ENCODE results near the gene PTPRK. TPM values are rescaled to one million over a fixed set of nuclear protein-coding genes. Genes with fewer than 3 reads are reported as not detected.
"Not testable (repeated sequence)": the region's sequence is repeated elsewhere in the genome, so short reads cannot be mapped to it uniquely, and the experiment has no call there.

Gene PTPRK
- total RNA-seq, 1 donor from 2014 or later, result 78.6 TPM

DNA sequence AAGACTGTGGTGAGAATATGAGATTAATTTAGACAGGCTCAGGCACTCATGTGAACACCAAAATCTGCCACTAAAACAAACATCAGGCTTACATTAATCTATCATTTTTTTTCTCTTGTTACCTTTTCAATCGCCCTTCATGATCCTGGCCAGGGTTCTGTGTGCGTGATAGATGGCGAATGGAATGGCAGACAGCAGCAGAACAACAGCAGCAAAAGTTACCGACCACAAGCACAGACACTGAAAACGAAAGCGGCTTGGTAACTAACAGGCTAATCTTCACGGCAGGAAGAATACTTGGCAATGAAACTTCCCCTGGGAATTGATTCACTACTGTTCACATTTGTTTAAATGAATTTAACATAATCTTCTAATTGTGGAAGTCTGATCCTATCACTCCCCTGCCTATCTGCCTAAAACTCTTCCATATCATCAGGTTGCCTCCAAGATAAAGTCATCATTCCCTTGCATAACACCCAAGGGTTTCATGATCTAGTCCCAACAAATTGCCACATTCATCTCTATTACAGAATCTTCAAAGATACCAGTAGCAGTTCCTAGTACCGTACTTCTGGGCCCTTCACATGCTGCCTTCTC is 28.7 kb downstream of the PTPRK start:
- peak; percentile 87 to 89 for DNase-seq (ENCODE audit: low read depth in 2 of 2)

DNA sequence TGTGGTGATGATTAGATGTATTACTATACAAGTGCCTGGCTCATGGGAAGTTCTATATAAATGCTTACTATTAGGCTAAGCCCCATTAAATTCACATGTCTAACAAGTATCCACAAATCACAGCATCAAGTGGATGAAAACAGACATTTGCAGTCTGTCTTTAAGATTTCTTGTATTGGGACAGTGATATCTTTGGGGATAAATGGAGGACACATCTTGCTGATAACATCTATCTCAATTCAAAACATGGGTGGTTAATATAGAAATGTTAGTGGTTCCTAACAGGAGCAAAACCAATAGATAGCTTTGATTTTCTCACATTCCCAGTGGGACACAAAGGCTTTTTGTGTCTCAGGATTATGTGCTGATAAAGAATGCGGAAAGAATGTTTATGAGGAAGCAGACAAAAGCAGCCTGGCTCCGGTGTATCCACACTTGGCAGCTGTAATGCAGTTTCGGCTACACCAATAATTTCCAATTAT is 29.3 kb downstream of the PTPRK start:
- DNase-seq (ENCODE audit: low read depth in 2 of 2), result peak; percentile 71 to 81

DNA sequence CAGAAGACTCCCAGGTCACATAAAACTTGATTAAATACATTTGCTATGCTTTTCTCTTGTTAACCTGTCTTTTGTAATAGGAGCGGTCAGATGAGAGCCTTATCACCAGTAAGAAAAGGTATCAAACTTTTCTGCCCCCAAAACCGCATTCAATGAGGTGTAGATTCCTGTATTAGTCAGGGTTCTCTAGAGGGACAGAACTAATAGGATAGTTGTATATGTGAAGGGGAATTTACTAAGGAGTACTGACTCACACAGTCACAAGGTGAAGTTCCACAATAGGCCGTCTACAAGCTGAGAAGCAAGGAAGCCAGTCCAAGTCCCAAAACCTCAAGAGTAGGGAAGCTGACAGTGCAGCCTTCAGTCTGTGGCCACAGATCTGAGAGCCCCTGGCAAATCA is 32.7 kb downstream of the PTPRK start:
- peak in 1 of 2 donors; percentile 88 for DNase-seq (ENCODE audit: low read depth in 2 of 2)

DNA sequence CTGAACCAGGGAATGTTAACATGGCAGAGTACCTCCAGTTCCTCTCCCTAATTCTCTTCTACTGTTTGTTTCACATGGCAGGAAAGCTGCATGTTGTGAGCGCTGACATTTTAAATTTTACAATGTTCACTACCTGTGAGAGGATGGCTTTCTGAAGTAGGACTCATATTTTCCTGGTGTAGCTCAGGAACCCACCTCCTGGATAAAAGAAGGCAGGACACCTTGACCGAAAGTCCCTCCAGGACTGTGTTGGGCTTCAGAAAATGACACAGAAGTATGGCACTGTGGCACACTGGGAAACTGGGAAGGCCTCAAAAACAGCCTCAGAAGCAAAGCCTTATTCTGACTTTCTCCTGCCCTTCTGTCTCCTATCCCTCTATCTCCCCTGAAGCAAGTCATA is 33.3 kb downstream of the PTPRK start:
- no peak for DNase-seq (ENCODE audit: low read depth in 2 of 2)

DNA sequence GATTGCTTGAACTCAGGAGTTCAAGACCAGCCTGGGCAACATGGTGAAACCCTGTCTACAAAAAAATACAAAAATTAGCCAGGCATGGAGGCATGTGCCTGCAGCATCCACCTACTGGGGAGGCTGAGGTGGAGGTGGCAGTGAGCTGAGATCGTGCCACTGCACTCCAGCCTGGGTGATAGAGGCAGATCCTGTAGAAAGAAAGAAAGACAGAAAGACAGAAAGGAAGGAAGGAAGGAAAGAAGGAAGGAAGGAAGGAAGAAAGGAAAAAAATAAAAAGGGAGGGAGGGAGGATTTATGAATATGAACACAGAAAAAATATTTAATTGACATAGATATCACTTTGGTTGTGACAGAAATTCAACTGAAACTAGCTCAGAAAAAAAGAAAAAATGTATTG is 33.8 kb downstream of the PTPRK start:
- DNase-seq (ENCODE audit: low read depth in 2 of 2), result not testable (repeated sequence)

DNA sequence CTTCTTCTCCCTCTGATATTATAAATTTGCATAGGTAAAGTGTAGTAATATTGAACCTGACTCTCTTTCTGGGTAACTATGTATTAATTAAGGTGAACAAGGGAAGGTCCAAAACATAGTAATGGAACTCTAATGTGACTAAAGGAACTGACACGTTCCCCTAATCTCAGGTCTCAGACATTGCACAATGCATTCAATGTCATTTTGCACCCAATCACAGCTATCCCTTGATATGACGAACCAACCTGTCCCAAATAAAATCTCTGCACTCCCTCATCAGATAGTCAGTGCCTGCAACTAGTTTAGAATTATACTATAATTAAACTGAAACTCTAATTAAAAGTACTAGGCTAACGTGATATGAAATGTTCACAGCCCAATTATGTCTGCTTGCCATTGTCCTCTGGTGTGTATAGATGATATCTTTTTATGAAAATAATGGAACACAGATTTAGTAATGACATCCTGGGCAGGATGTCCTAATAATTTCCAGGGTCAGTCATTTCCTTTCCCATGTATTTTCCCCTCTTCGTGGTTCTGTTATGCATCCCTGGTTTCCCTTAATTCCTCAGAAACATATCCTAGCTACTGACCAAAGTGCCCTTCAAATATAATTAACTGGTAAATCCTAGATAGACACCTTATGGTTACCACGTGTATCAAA is 36.8 kb downstream of the PTPRK start:
- peak; percentile 85 to 96 for DNase-seq (ENCODE audit: low read depth in 2 of 2)

DNA sequence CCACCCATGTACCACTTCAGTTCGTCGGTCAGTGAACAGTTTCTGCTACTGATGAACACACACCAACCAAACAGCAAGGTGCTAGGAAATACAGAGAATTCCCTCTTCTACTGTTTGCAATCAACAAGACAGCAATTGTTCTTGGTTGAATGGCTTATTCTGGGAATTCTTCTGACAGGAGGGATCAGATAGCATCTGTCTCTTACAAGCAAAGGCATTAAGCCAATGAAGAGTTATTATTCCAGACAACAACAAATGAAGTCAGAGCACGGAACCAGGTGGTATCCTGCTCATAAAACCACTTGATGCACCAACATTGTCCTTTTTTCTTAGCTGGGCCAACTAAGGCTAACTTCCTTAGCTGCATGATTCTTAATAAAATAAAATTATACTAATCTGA is 37.8 kb downstream of the PTPRK start:
- DNase-seq (ENCODE audit: low read depth in 2 of 2), result peak; percentile 63 to 74

DNA sequence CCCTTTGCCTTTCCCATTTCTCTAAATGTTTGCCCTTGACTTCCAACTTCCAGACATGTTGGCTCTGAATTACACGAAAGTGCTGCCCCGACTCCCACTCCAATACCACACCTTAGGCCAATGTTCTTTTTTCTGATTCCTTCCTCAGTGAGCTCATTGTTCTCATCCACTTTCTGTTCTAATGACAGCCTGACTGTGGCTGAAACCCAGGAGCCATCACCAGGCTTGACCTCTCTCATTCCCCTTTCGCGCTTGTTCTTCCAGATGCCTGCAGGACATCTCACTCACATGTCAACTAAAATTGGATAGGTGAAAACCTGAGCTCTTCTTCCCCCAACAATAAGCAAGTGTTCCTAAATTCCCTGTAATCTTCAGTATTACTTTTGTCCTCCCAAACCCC is 40.4 kb downstream of the PTPRK start:
- DNase-seq (ENCODE audit: low read depth in 2 of 2), result no peak

DNA sequence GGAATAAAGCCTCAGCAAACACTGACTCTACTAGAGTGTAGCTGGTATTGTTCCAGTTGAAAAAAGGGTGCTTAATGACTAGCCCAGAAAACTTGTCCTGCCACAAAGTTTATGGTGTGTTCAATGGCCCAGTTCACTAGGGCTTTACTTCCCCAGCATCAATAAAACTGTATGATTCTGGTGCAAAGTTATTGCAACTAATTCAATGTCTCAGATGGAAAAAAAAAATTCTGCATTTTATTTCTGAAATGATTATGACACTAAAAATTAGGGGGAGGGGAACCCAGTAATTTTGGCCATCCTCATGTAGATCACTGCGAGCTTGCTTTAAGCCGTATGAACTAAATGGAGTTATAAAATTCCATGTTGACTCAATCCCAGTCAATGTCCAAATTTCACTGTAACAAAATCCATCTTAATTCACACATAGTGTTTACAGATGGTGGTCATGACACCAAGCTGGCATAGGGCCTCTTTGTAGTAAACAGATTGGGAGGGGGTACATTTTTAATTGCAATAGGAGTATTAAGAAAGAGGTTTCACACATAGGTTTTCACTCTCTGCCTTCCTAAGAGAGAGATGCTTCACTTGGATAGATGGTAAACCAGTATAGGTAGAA is 41.2 kb downstream of the PTPRK start:
- no peak for DNase-seq (ENCODE audit: low read depth in 2 of 2)

DNA sequence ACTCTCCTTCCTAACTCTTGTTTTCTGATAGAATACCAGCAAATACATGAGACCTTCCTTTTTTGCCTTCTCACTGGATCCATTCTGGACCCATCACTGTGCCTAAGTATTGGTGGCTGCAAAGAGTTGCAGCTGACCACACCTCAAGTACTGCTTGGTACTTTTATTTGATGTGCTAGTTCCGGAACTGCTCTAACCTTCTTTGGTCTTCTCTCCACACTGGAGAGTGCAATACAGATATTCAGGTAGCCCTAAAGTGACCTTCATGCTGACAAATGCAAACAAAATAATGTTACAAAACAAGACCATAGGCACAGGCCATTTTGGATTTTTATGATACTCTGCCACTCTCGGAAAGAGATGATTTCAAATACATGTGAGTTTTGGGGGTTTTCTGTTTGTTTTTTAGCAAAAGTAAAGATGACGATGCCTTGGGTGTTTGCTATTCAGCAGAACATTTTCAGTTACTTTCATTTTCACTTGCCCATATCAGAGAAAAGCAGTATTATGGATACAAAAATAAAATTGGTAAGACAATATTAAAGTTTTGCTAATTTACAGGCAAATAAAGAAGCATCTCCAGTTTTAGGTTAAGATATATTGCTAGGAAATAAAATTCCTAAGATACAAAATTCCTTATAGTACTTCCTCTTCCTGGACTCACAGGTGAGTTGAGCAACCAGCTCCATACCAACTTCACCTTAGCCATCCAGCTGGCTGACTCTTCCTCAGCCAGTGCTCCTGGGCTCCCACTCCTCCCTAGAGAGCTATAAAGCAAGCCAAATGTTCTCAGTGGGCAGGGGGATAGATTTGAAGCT is 42.0 kb downstream of the PTPRK start:
- DNase-seq (ENCODE audit: low read depth in 2 of 2), result peak; percentile 12 to 31

DNA sequence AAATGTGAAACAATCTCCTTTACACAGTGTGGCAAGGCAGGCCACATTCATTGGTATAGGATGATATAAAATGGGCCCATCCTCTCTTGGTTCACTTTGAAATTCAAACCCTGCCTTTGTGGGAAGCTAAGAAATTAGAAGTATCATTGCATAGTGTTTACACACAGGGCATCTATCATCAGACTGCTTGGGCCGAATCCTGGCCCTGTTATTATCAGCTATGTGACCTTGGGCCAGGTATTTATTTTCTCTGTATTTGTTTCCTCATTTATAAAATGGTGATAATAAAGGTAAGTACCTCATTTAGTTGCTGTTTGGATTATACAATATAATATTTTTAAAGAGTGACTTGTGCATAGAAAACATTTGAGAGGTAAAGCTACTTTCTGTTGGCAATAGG is 45.5 kb downstream of the PTPRK start:
- DNase-seq (ENCODE audit: low read depth in 2 of 2), result no peak

DNA sequence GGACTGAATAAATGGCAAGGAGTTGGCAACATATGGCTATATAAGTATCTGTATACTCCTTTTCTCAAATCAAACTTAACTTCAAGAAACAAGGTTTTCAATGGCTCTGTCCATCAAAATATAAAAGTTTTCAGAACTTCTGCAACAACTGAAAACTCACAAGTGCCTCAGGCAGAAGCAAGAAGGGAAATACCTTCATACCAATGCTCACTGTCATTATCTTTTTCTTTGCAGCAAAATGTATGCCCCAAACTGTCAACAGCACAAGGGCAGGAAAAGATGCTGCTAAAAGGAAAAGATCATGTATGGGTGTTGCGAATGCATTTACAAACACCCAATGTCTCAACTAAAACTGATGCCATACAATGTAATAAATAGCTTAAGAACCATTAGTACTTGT is 45.9 kb downstream of the PTPRK start:
- no peak for DNase-seq (ENCODE audit: low read depth in 2 of 2)

DNA sequence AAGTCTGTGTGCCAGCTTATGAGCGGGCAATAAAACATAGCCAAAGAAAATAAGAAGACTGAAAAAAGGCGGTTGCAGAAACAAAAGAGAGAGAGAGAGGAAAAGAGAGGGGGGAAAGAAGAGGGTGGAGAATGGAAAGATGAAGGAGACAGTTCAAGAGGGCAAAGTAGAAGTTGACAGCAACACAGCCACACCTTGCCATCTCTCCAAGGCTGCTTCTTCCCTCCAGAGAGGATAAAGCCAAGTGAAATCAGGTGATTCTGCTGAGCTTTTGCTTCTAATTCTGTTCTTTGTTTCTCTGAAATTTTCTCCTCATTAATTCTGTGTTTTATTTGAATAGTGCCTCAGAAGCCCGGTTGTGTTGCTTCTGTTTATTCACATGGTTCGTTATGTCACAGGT is 48.5 kb downstream of the PTPRK start:
- DNase-seq (ENCODE audit: low read depth in 2 of 2), result no peak

DNA sequence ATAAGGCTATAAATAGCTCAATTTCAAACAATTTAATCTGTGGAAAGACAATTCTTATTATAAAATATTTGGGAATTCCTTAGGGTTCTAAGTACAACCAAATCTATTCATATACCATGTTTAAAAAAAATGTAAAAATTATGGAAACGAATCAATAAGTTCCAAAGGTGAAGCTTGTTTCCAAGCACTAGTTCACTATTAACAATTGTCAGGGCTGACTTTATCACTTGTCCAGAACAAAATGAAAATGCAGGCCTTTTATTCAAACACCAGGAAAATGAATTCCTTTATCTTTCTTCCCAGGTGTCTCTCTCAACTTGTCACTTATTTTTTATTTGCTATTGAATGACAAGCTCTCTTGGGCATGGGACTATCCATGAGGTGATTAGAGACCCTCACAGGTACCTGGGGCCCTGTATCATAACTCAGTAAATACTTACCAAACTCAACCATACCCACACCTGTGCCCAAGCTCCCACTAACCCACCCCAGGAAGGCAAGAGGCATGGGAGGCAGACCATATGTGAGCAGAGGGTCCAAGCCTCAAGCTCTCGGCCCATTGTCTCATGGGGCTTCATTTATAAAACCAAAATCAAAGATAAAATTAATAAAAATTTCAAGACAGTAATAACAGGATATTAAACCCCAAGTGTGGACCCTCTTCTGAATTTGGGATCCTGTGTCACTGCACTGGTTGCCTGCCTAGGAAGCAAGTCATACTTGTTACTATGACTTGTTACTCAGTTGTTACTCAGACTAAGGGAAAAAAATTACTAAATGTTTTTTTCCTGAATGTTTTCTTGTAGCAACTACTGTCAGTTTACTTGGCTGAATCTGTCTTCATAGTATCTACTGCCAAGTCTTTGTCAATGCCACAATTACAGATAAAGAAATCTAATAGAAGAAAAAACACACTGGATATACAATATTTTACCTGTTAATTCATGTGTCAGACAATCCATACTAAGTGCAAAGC is 54.7 kb downstream of the PTPRK start:
- no peak for DNase-seq (ENCODE audit: low read depth in 2 of 2)

DNA sequence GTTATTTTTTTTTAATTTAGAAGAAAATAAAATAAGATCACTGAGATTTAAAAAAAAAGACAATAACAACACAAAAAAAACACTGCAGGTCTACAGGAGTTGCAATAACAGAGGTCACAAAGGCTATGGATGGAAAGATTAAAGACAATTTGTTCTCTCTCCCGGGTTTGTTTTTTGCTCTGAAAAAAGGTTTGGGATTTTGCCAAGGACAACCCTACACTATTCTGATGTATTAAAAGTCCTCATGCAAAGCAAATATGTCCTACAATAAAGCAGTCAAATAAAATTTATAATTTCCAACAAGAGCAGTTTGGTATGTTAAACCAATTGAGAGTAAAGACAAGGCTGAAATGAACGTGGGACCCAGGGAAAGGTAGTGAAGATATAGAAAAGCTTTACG is 55.6 kb downstream of the PTPRK start:
- peak; percentile 12 to 88 for DNase-seq (ENCODE audit: low read depth in 2 of 2)

DNA sequence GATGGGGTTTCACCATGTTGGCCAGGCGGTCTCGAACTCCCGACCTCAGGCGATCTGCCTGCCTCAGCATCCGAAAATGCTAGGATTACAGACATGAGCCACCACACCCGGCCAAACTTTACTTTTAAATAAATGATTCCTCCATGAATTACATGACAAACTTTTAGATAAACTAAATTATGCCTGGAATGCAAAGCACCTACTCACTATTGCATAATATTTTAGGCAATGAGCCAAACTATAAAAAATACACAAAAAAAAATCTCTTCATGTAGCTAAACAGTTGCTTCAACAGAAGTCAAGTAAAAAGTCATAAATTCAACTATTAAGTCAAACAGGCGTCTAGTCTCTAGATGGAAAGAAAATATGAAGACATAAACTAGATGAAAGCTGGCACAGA is 56.5 kb downstream of the PTPRK start:
- peak; percentile 31 to 73 for DNase-seq (ENCODE audit: low read depth in 2 of 2)

DNA sequence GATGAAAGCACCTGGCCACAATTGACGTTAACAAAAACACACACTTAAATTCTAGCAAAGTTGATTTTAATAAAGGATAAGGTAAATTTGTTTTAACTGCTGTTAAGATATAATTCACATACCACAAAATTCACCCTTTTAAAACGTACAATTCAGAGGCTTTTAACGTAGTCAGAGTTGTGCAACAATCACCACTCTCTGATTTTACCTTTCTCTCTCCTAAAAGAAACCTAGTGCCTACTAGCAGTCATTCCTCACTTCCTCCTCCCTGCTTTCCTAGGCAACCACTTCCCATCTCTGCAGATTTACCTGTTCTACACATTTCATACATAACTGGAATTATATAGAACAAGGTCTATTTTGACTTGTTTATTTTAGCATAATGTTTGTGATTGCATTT is 58.9 kb downstream of the PTPRK start:
- no peak for DNase-seq (ENCODE audit: low read depth in 2 of 2)

DNA sequence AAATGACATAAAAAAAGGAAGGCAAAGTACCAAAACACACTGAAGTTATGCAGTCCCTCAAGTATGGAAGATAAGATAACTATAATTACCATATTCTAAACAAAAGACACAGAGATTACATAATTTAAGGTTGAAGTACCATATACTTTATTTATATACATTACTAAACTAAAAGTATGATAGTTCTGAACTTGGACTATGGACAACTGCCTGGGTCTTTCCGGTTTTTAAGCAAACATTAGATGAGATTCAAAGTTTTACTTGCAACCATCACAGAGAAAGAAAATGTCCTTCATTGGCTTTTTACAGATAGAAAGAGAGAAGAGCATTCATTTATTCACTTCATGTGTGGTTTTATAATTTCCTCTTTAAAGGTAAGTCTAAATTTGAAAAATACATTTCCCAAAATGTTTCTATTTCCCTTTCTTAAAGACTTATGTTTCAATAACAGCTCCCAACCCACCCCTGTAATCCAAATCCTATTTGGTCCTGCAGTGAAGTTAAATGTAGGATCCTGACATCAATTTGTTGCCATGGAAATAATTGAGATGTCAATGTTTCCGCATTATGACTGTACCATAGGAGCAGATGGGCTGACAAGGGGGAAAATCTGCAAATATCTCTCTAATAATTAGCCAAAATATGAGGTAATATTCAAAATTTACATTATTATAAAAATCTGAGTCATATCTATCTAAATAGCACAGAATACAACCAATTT is 63.7 kb downstream of the PTPRK start:
- peak in 1 of 2 donors; percentile 33 for DNase-seq (ENCODE audit: low read depth in 2 of 2)

DNA sequence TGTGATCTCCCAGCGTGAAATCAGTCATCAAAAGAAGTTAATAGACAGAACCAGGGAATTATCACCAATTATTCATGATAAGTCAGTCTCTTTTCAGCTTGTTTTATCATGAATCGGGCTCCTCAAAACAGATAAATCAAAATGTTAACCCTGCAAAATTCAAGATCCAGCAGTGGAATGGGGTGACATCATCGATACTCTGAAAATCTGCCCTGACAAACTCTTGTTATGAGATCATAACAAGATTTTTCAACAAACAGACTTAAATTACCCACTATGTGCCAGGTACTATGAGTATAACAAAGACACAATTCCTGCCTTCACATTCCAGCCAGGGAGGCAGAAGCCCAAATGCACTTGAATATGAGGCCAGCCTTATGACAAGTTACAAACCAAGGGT is 64.4 kb downstream of the PTPRK start:
- no peak for DNase-seq (ENCODE audit: low read depth in 2 of 2)

DNA sequence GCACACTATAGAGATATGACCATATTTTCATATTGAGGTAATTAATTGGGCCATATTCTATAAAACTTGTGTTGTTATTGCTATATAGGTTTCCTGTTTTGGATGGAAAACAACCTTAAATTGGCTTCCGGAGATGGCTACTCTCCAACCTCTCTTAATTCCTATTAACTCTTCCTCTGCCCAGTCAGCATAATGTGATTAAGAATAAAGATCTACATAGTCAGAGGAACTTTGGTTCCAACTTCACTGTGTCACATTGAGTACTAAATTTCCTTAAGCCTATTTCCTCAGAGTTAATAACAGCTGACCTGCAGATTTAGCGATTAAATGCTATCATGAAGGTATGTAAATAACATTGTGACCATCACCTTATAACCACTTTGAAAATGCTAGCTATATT is 67.7 kb downstream of the PTPRK start:
- DNase-seq (ENCODE audit: low read depth in 2 of 2), result no peak
